Measurements from ENCODE around the gene OPRM1. TPM values are rescaled to one million over a fixed set of nuclear protein-coding genes. Genes with fewer than 3 reads are reported as not detected.

OPRM1 gene
- total RNA-seq, 1 experiment from 2014 or later = not detected

DNA sequence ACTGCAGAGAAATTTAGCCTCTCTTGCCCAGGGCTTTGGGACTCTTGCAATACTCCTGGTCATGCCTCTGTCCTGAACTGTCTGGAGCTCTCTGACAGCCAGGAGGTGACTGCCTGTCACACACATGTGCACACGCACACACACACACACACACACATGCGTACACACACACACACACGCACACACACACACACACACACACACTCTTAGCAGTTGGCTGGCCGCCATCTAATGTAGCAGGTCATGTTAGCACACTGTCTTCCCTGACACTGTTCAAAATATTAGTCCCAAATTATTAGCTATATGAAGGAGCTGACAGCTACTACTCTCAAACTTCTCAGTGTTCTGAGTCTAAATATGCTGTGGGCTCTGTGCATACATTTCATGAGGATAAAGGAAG, 256.7 kb downstream of the OPRM1 start:
- no peak overlapping the region for H2AFZ ChIP-seq (ENCODE audit: low read length)
- H3K18ac ChIP-seq (ENCODE audit: insufficient read length, low read depth, low read length) = no peak overlapping the region
- TF ChIP-seq CTCF (conservative IDR thresholded peaks at IDR 0.05) = no peak
- H3K27ac ChIP-seq (ENCODE audit: insufficient read length, low read depth, low read length) = no peak overlapping the region
- Mint-ChIP-seq H3K36me3 (ENCODE audit: insufficient read depth in 1 of 3, low read depth in 3 of 3) (no peaks in the 10 kb centered on the region), H3K4me1 (no peaks in the 10 kb centered on the region), H3K9me3 (no peaks in the 10 kb centered on the region; a peak in 1 of 5 replicates), H3K27me3 (ENCODE audit: low read depth) (no peaks in the 10 kb centered on the region), H3K27ac (peak overlapping the region in 1 of 3 experiments; percentile 70; a peak in 1 of 7 replicates), H3K4me3 (no peak overlapping the region)
- no peak overlapping the region for H3K4me2 ChIP-seq (ENCODE audit: insufficient read depth, insufficient read length, low read length)
- no peak overlapping the region for H3K56ac ChIP-seq (ENCODE audit: insufficient read length, low read depth, low read length)
- no peaks in the 10 kb centered on the region for H3K79me1 ChIP-seq (ENCODE audit: insufficient read depth, low read depth, low read length, poor library complexity, severe bottlenecking)
- no peak overlapping the region for H2AK5ac ChIP-seq (ENCODE audit: insufficient read length, low read length)
- DNase-seq = no peak
- no peak overlapping the region for H3K9ac ChIP-seq (ENCODE audit: extremely low read depth, insufficient read length, low read length)
- H3K9me3 ChIP-seq (ENCODE audit: control insufficient read depth, low read depth, low read length) = no peaks in the 10 kb centered on the region
- H2BK15ac ChIP-seq (ENCODE audit: low read depth, low read length) = no peak overlapping the region
- no peak overlapping the region for H3K4ac ChIP-seq (ENCODE audit: low read depth, low read length)
- H2BK20ac ChIP-seq (ENCODE audit: low read depth, low read length, poor library complexity, severe bottlenecking) = no peak overlapping the region
- H3K4me1 ChIP-seq (ENCODE audit: insufficient read depth, low read length) = 0 out of 2 replicates have a peak, but pooled peaks cover 2% of the 10 kb centered on the region
- H4K91ac ChIP-seq (ENCODE audit: insufficient read length, low read depth, low read length) = no peak overlapping the region
- H3K27me3 ChIP-seq (ENCODE audit: insufficient read depth, low read length) = no peaks in the 10 kb centered on the region
- H4K5ac ChIP-seq (ENCODE audit: insufficient read length, low read depth, low read length) = no peak overlapping the region
- no peaks in the 10 kb centered on the region for H4K20me1 ChIP-seq (ENCODE audit: control insufficient read depth, insufficient read depth, insufficient read length)
- H3K23me2 ChIP-seq (ENCODE audit: insufficient read length, low read depth, low read length, poor library complexity, severe bottlenecking) = no peaks in the 10 kb centered on the region
- H3K14ac ChIP-seq (ENCODE audit: insufficient read depth, low read length) = no peak overlapping the region
- H3K23ac ChIP-seq (ENCODE audit: insufficient read length, low read depth, low read length) = no peak overlapping the region
- H4K8ac ChIP-seq (replicated peaks; ENCODE audit: insufficient read length, low read depth, low read length) = no peak overlapping the region
- H3T11ph ChIP-seq (ENCODE audit: low read length) = no peak overlapping the region
- no peaks in the 10 kb centered on the region for H3K79me2 ChIP-seq (ENCODE audit: insufficient read depth, low read length)
- no CpG with 5 or more reads among the region's 4 CpGs for WGBS (ENCODE audit: extremely low coverage, insufficient read length, low lambda C conversion rate)
- H2BK12ac ChIP-seq (ENCODE audit: insufficient read length, low read depth, low read length) = no peak overlapping the region
- H2BK120ac ChIP-seq (ENCODE audit: low read depth, low read length, poor library complexity, severe bottlenecking) = no peak overlapping the region
- H2BK5ac ChIP-seq (ENCODE audit: insufficient read length, low read length) = no peak overlapping the region

Measured in H9 (cell line).